NOMO-1 (cell line): Measurements from ENCODE around the gene ALPP.
"Not testable (repeated sequence)": the region's sequence is repeated elsewhere in the genome, so short reads cannot be mapped to it uniquely, and the experiment has no call there.

Experiments
- DNase-seq, 2 experiments: peaks; one replicate each; lab custom pipeline; 2025; ENCODE audit not compliant: unreplicated experiment in 2 of 2; lab: John Stamatoyannopoulos, UW

The ALPP gene

GRCh38 chr2:232379610-232380590 lies 1.3 kb downstream of the ALPP start:
- DNase-seq: not testable (repeated sequence)

GRCh38 chr2:232381204-232382031 lies 2.9 kb downstream of the ALPP start:
- DNase-seq: not testable (repeated sequence)

GRCh38 chr2:232382331-232383225 lies 4.0 kb downstream of the ALPP start:
- DNase-seq: no peak

- no peak for DNase-seq
Observed at GRCh38 chr2:232384466-232384865, 5.9 kb downstream of the ALPP start.

- not testable (repeated sequence) for DNase-seq
Observed at GRCh38 chr2:232385058-232385457, 6.5 kb downstream of the ALPP start.

- DNase-seq: no peak
Observed at GRCh38 chr2:232385660-232386489, 7.3 kb downstream of the ALPP start.

GRCh38 chr2:232386490-232386739 lies 7.9 kb downstream of the ALPP start:
- no peak for DNase-seq

- no peak for DNase-seq
Observed at GRCh38 chr2:232386740-232387450, 8.3 kb downstream of the ALPP start.

GRCh38 chr2:232387451-232388171 lies 9.1 kb downstream of the ALPP start:
- DNase-seq: no peak

- DNase-seq: no peak
Observed at GRCh38 chr2:232388324-232388891, 9.9 kb downstream of the ALPP start.

- no peak for DNase-seq
Observed at GRCh38 chr2:232389327-232389726, 10.8 kb downstream of the ALPP start.

- DNase-seq: no peak
Observed at GRCh38 chr2:232390661-232391060, 12.1 kb downstream of the ALPP start.

GRCh38 chr2:232393556-232393955 lies 15.0 kb downstream of the ALPP start:
- DNase-seq: no peak

GRCh38 chr2:232394431-232394830 lies 15.9 kb downstream of the ALPP start:
- not testable (repeated sequence) for DNase-seq

- peak in 1 of 2 experiments; percentile 39 for DNase-seq
Observed at GRCh38 chr2:232395586-232395985, 17.0 kb downstream of the ALPP start.

GRCh38 chr2:232396683-232397082 lies 18.1 kb downstream of the ALPP start:
- no peak for DNase-seq

- DNase-seq: no peak
Observed at GRCh38 chr2:232398293-232399034, 19.9 kb downstream of the ALPP start.
